Rectal smooth muscle tissue (tissue), 1 donor: ENCODE data around the gene PRKAG2.

Experiments used
- H3K27ac ChIP-seq: one replicate; pipeline ENCODE4 v1.7.0; 2013; ENCODE audit warnings: low read depth, low read length, inconsistent platforms
- H3K27me3 ChIP-seq: one replicate; pipeline ENCODE4 v1.7.0; 2013; ENCODE audit warnings: low read length; ENCODE audit not compliant: control insufficient read depth, insufficient read depth
- H3K36me3 ChIP-seq: one replicate; pipeline ENCODE4 v1.7.0; 2013; ENCODE audit warnings: low read length; ENCODE audit not compliant: control insufficient read depth, insufficient read depth
- H3K4me1 ChIP-seq: one replicate; pipeline ENCODE4 v1.7.0; 2013; ENCODE audit warnings: low read length; ENCODE audit not compliant: control insufficient read depth, insufficient read depth
- H3K4me3 ChIP-seq: one replicate; pipeline ENCODE4 v1.7.0; 2013; ENCODE audit warnings: low read length
- H3K9ac ChIP-seq: one replicate; pipeline ENCODE4 v1.7.0; 2013; ENCODE audit warnings: low read length

PRKAG2 gene

DNA sequence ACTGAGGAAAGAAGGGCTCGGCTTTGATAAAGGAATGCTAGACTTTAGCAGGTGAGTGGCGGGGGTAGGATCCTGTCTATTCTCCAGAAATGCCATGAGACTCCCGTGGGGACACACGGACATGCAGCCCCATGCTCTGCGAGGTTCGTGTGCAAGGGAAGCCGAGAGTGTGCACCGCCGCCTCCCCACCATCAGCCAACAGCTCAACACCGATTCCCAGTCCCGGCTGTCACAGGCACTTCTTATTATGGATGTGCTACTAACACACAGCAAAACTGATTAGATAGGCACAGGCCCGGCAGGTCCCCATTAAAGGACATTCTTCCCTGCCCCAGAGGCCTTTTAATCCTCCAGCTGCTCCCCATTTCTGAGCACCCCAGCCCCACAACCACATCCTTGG lies 154.4 kb downstream of the PRKAG2 start:
- Histone ChIP-seq H3K27me3 (no peaks in the 10 kb centered on the region), H3K27ac (no peak overlapping the region), H3K4me3 (no peak overlapping the region), H3K9ac (no peak overlapping the region), H3K36me3 (no peaks in the 10 kb centered on the region), H3K4me1 (peaks cover 4% of the 10 kb centered on the region)

DNA sequence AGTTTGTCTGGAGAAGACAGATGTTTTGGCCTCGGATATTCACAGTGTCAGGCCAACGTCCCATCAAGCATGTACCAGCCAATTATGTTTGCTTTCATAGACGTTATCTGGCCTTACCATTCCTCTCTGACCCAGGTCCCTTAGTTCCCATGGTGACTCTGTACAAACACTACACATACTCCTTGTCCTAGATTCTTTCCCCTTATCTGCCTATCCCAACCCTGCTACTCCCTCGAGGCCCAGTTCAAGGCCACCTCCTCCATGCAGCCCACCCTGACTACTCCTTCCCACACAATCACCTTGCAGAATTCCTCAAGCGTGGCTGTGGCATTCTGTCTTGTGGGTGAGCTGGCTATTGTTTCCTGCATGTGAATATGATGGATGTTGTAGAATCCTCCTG lies 155.2 kb downstream of the PRKAG2 start:
- Histone ChIP-seq H3K4me3 (no peak overlapping the region), H3K27ac (no peak overlapping the region), H3K27me3 (no peaks in the 10 kb centered on the region), H3K9ac (no peak overlapping the region), H3K36me3 (no peaks in the 10 kb centered on the region), H3K4me1 (no peaks in the 10 kb centered on the region)

DNA sequence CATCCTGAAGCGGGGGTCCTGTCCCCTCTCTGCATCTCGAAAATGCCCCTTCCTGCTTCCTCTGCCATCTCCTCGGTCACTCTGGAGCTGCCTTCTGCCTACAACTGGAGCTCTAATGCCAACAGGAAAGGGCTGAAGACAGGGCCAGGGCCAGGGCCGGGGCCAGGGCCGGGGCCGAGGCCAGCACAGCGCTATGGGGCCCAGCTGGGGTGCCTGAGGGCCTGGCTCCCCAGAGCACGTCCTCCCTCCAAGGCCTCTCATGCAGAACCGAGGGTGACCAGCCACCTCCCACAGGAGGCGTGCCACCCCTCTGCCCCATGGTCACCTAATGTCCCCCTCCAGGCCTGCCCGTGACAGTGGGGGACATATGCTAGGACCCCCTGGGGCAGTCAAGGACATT lies 155.7 kb downstream of the PRKAG2 start:
- H3K27me3 ChIP-seq, result no peaks in the 10 kb centered on the region
- no peak overlapping the region for H3K27ac ChIP-seq
- no peaks in the 10 kb centered on the region for H3K36me3 ChIP-seq
- no peaks in the 10 kb centered on the region for H3K4me1 ChIP-seq
- H3K4me3 ChIP-seq, result no peak overlapping the region
- H3K9ac ChIP-seq, result no peak overlapping the region

DNA sequence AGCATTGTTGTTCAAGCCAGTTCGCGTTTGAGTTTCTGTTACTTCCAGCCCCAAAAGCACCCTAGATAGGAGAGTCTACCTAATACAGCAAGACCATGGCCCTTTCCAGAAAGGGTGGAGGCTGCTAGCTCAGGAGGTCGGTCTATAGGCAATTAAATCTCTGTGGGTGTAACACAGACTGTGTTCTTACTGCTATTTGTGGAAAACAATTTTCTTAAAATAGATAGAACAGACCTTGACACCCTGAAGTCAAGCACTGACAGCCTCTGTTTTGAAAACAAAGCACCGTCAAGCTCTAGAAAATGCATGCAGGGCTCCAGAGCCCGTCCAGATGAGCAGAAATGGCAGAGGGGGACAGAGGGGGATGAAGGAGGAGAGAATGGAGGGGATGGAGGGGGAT lies 156.6 kb downstream of the PRKAG2 start:
- Histone ChIP-seq H3K9ac (no peak overlapping the region), H3K27me3 (no peaks in the 10 kb centered on the region), H3K36me3 (no peaks in the 10 kb centered on the region), H3K4me3 (no peak overlapping the region), H3K4me1 (no peaks in the 10 kb centered on the region), H3K27ac (no peak overlapping the region)

DNA sequence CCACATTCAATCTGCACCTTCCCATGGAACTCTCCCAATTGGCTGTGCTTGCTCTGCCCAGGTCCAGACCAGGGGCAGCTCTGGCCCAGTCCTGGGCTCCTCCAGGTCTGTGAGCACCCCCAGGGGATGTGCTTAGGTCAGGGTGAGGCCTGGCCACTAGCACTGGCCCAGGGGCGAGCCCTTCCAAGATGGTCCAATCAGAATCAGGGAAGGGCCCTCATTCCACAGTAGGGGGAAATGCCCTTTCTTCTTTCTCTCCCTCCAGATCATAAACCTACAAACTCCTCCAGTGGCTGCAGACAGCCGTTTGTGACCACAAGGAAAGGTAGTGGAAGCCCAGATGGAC lies 157.0 kb downstream of the PRKAG2 start:
- H3K4me3 ChIP-seq, result no peak overlapping the region

DNA sequence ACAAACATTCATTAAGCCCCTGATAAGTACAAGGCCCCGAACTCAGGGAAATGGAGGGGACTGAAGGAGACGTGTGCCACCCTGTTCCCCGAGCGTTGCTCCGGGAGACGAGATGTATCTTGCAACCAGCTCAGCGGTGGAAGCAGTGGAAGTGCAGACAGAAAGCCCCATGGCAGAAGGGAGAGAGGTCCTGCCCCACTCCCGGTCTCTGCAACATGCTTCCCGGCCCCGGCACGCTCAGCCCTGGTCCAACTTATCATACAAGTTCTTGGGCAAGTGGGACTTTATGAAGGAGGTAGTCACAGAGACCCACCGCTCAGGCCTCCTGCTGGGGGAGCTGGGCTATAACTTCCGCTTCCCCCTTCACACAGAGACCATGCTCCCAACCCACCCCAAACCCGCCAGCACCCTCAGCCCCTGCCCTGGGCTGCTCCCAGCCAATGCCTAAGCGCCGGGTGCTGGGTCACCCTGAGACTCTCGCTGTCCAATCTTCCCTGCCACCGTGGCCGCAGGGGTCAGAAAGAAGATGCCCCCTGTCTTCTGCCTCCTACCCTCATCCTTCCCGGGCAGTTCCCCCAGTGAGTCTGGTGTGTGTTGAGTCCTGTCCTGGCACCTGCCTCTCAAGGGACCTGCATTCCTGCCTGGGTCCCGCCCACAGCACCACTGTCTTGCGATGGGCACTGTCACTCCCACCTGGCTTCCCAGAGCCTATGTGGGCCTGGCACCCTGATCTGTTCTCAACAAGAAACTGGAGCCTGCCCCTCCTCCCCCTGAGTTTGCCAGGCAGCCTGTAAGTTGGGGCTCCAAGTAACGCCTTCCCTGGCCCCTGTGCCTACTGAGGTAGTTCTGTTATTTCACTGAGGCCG lies 157.7 kb downstream of the PRKAG2 start:
- H3K27ac ChIP-seq, result no peak overlapping the region

More for the DNA sequence above, 157.0 kb downstream of the PRKAG2 start:
- H3K27me3 ChIP-seq, result no peaks in the 10 kb centered on the region
- H3K4me1 ChIP-seq, result no peaks in the 10 kb centered on the region
- H3K9ac ChIP-seq, result no peak overlapping the region
- H3K27ac ChIP-seq, result no peak overlapping the region
- no peaks in the 10 kb centered on the region for H3K36me3 ChIP-seq

DNA sequence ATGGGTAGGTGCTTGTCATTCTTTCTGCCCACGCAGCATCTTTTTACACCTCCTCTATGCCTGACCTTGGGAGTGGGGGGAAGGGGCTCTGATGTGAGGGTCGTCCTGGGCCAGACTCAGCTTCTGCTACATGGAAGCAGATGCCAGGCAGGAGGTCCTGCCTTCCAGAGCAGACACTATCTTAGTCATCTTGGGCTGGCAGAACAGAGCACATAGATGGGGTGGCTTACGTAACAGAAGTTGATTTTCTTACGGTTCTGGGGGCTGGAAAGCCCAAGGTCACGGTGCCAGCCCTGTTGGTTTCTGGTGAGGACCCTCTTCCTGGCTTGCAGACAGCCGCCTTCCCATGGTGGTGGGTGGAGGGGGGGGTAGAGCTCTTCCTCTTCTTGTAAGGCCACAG lies 159.0 kb downstream of the PRKAG2 start:
- no peak overlapping the region for H3K9ac ChIP-seq
- H3K36me3 ChIP-seq, result no peaks in the 10 kb centered on the region
- H3K4me1 ChIP-seq, result no peaks in the 10 kb centered on the region
- no peak overlapping the region for H3K27ac ChIP-seq
- H3K4me3 ChIP-seq, result no peak overlapping the region
- H3K27me3 ChIP-seq, result no peaks in the 10 kb centered on the region

More for the DNA sequence above, 157.7 kb downstream of the PRKAG2 start:
- Histone ChIP-seq H3K4me3 (no peak overlapping the region), H3K4me1 (no peaks in the 10 kb centered on the region), H3K36me3 (no peaks in the 10 kb centered on the region), H3K27me3 (no peaks in the 10 kb centered on the region), H3K9ac (no peak overlapping the region)

DNA sequence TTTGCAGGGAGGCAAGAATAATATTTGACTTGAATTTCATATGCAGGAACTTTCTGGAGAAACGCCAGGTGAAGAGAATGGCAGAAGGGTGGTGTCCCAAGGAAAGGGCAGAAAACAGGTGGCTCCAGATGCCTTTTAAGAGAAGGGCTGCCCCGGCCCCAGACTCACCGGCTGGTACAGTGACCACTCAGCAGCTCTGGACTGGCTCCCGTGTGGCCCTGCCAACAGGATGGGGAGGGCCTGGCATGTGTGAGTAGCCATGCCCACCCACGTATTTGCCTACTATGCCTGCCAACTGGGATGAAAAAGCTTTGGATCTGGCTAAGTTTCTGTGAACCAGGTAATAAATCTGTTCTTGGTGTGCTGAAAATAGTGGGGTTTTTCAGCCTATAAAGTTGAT lies 159.5 kb downstream of the PRKAG2 start:
- no peak overlapping the region for H3K4me3 ChIP-seq
- no peaks in the 10 kb centered on the region for H3K27me3 ChIP-seq
- no peak overlapping the region for H3K27ac ChIP-seq
- no peaks in the 10 kb centered on the region for H3K36me3 ChIP-seq
- H3K9ac ChIP-seq, result no peak overlapping the region
- H3K4me1 ChIP-seq, result no peaks in the 10 kb centered on the region

DNA sequence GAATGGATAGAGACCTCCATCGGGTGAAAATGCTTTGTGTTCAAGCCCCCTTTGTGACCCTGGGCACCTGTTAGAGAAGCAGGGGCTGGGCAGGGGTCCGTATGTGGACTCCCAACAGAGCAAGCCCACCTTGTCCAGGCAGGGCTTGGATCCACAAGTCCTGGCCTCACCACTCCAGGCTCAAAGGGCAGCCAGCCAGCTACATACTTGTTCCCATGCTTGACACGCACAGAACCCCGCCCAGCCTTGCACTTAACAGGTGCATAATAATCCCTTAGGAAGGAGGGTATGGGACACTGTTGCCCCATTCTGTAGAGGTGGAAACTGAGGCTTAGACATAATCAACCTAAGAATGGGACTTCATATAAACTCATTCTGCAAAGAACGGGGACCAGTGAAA lies 160.6 kb downstream of the PRKAG2 start:
- Histone ChIP-seq H3K27me3 (no peaks in the 10 kb centered on the region), H3K27ac (no peak overlapping the region), H3K9ac (no peak overlapping the region), H3K4me3 (no peak overlapping the region), H3K36me3 (no peaks in the 10 kb centered on the region), H3K4me1 (no peaks in the 10 kb centered on the region)

DNA sequence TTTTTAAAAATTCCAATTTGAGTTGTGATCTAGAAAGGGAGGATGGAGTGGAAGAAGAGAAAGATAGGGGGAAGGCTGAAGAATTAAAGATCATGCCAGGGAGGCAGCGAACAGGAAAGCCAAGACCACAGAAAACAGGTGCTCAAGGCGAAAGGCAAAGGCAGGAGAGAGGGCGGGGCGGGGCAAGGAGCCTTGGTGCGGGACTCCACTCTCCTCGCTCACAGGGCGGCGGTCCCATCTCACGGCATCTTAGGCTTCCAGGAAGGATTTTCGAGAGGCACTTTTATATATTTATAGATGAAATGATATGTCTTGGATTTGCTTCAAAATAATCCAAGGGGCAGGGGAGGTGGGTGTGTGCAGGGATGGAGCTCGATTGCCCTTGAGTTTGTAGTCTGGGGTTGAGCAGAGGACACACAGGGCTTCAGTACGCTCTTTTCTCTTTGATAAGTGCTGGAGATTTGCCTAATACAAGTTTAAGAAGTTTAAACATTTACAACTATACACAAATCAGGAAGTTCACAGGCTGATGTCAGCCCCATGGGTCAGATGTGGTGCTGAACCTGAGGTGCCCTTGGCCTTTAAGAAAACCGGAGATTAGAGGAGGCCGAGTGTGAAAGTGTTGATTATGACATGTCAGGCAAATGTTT lies 161.1 kb downstream of the PRKAG2 start:
- Histone ChIP-seq H3K4me3 (no peak overlapping the region), H3K27me3 (no peaks in the 10 kb centered on the region), H3K27ac (no peak overlapping the region), H3K36me3 (no peaks in the 10 kb centered on the region), H3K4me1 (no peaks in the 10 kb centered on the region), H3K9ac (no peak overlapping the region)

DNA sequence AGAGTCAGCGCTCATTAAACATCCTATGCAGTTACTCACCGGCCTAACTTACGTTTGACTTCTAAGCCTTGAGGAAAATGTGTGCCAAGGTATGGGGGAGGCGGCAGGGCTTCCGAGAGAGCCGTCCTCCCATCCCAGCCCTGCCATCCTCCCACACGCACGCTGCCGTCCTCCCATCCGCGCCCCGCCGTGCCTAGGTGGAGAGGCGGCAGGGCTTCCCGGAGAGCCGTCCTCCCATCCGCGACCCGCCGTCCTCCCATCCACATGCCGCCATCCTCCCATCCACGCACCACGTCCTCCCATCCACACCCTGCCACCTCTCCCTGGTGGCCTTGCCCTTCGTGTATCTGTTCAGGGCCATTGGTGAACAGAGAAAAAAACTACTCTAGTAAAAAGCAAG lies 162.7 kb downstream of the PRKAG2 start:
- H3K4me1 ChIP-seq, result no peaks in the 10 kb centered on the region
- no peak overlapping the region for H3K27ac ChIP-seq
- no peak overlapping the region for H3K9ac ChIP-seq
- H3K27me3 ChIP-seq, result no peaks in the 10 kb centered on the region
- H3K36me3 ChIP-seq, result no peaks in the 10 kb centered on the region
- no peak overlapping the region for H3K4me3 ChIP-seq

DNA sequence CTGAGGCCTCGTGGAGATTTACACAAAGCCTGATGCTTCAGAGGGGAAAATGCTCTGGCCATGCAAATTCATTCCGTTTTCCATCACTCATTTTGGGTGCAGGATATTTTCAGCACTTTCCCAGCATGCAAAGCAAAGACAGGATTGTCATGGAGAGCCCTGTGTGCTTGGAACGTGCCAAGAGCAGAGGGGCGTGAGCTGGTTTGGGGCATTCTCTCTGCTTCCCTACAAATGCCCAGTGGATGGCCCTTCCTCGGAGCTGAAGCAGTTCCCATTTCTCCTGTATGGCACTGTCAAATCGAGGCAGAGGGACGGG lies 164.1 kb downstream of the PRKAG2 start:
- H3K9ac ChIP-seq, result no peak overlapping the region
- H3K27ac ChIP-seq, result no peak overlapping the region
- H3K36me3 ChIP-seq, result no peaks in the 10 kb centered on the region
- no peaks in the 10 kb centered on the region for H3K27me3 ChIP-seq
- no peak overlapping the region for H3K4me3 ChIP-seq
- H3K4me1 ChIP-seq, result no peaks in the 10 kb centered on the region
